Epidermal melanocyte (primary cell): ENCODE measurements around the gene SLC30A2.

Experiments
- DNase-seq: peaks from one replicate; pipeline ENCODE4 v3.0.0; 2011; ENCODE audit warnings: low spot score; ENCODE audit not compliant: insufficient read length

Gene SLC30A2

DNA sequence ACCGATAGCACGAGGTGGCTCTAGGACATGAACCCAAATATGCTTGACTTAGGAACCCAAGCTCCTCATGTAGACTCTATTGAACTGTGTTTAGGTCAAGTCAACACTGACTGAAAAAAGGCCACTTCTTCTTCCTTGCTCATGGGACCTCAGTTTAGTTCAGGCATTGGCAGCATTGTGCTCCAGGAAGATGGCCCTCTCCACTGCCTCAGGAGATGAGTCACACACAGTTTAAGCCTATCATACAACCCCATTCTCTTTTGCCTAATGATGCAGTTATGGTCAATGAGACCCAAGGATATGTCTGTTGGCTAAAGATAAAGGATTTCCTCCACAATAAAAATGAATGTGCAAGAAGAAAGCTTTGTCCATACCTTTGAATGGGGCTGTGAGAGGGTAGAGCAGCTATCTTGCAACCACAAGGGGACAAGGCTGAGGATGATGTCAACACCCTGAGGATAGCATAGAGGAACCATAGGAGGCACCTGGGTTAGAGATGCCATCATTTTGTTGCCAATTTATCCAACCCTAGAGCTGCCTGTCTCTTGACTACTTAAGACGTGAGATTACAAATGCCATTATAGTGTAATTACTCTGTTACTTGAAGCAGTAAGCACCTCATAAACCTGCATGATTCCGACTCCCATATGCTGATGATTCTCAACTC is 24.5 kb upstream of the SLC30A2 start:
- DNase-seq: no peak

DNA sequence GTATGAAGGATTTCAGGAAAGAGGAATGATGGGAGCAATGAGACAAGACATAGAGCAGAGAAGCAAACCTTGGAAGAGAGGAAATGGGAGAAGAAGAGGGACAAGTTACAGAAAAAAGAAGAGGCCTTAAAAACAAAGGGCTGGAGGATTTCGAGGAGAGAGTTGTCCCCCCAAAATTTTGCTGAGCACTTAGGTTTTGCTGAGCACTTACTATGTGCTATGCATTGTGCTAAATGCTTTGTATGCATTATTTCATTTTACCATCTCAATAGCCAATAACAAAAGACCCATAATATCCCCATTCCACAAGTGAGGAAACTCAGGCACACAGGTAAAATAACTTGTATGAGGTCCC is 24.0 kb upstream of the SLC30A2 start:
- DNase-seq: no peak

DNA sequence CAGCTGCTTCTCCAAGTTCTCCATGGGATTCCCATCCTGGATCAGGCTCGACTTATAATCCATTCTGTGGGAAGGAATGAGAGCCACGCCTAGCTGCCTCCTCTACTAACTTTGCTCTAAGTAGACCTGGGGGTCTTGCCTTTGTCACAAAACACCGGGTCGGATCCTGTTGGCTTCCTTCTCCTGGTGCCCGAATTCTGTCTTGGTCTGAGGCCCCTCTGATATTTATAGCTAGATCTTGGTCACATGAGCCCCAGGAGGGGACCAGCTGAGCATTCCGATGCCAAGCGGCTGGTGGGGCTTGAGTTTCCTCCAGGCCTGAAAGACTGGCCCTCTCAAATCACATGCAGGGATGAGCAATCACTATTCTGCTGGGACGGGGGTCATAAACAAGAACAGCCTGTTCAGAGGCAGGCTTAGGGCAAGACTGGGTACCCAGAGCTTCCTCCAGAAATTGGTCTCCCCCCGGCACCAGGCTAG is 21.6 kb upstream of the SLC30A2 start, which contains the start of gene TRIM63:
Gene TRIM63, minus strand, starts transcription at position 199 of the 480 bp plus-strand sequence. Its CDS starts 136 bp downstream, at position 63.
- peak; percentile 95 for DNase-seq

DNA sequence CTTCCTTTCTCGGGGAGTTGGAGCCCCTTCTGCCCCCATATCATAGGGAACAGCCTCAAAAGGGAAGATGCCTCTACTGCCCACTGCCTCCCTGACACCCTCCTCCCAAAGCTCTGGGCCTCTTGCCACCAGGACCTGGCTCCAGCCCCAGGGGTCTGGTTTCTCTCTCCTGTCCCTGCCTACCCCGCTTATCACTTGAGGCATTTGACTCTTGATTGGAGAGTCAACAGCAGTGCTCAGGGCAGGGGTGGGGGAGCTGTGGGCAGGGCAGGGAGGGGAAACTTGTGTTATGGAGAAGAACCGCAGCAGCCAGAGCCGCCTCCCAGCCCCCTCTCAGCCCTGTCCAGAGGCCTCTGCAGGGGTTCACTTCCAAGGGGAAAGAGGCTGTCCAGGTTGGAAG is 20.9 kb upstream of the SLC30A2 start:
- no peak for DNase-seq

DNA sequence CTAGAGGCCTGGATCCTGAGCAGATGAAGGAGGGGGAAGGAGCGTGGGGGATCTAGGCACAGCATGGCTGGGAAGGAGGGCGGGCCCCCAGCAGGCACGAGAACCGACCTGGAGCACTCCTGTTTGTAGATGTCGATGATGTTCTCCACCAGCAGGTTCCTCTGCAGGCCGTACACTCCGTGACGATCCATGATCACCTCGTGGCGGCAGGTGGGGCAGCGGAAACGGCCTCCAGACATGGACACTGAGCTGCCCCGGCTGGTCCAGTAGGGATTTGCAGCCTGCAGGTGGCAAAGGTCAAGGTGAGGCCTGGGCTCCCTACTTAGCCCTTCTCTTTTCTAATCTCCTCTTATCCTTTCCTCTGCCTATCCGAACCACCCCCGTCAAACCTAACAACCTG is 20.2 kb upstream of the SLC30A2 start:
- no peak for DNase-seq

DNA sequence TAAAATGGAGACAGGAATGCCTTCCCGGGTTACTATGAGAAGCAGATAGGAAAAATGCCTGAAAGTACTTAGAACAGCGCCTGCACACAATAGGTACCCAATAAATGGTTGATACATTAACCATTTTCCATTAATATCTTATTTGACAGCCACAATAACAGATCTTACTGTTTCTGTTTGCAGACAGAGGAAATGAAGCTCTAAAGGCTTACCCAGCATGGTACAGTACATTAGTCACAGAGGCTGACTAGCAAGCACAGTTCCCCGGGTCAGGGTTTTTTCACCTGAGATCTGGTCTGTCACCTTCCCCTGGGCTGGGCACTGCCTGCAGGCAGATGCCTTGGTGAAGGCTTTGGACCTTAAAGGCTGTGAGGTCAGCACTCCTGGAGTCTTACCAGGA is 18.6 kb upstream of the SLC30A2 start:
- DNase-seq: no peak

DNA sequence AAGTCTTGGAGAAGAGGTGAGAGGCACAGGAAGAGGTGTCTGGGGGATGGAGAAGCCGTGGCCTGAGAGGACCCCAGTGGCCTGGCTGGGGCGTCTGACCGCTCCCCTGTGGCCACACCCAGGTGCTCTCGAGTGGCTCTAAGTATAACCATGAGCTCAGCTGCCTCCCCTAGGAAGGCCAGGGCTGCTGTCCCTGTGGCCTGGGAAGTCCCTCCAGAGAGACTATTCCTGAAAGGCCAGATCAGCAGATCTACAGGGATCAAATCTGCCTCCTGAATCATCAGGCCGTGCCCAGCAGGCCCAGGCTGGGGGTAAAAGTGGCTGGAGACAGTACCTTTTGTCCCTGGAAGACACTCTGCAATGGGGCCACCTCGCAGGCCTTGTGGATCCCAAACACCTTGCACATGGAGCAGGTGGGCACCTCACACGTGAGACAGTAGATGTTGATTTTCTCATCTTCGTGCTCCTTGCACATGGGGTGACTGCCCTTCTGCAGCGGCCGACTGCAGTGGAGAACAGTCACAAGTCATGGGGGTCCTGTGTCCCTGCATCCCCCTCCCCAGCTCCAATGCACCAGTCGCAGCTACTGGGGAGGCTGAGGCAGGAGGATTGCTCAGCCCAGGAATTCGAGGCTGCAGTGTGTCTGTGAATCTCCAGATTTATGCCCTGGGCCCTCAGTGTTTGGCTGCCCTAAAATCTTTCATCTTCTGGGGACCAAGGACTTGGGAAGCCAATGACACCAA is 15.1 kb upstream of the SLC30A2 start:
- DNase-seq: no peak

DNA sequence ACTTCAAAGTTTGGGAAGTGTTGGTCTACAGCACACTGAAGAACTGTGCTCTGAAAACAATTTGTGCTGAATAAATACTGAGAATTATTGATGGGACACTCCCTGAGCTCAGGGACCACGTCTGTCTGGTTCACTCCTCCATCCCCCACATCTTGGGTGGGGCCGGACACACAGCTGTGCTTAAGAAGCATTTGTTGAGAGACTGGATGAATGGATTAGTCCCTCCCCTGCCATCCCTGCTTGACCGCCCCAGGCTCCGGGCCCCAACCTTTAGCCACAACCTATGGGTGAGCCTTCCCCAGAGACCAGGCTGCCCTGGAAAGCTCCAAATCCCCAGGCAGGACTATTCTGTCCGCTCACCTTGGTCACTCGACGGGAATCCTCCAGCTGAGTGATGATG is 14.0 kb upstream of the SLC30A2 start:
- no peak for DNase-seq

DNA sequence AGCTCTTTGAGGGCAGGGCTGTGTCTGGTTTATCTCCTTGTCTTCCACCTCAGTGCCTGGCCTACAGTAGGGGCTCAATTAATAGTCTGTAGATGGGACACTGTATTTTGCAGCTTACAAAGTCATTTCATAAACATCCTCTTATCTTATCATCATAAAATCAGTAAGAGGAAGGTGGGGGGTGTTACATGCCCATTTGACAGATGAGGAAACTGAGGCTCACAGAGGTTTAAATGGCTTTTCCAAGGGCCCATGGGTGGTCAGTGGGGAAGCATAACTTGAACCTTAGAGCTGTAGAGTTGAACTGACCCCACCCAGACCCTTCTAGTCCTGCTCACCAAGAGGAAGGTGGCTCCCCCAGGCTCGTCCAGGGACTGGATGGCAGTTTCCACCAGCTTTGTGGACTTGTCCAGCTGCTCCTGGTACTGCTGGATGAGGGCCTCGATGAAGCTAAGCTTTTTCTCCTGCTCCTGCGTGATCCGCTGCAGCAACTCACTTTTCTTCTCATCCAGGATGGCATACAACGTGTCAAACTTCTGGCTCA is 12.2 kb upstream of the SLC30A2 start:
- DNase-seq: no peak

DNA sequence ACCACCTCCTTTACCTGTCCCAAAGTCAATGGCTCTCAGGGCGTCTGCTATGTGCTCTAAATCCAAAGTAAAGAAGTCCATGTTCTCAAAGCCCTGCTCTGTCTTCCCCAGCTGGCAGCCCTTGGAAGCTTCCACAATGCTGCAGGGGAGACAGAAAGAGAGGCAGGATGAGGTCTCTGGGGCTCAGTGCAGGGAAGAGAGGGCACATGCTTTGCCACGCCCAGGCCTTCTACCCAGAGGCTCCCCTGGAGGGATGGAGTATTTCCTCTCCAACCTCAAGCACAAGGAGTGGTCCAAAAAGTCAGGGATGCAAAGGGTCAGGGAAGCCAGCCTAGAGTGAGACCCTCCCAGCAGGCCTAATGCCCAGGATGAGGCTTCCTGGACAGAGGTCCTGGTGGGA is 11.3 kb upstream of the SLC30A2 start:
- DNase-seq: no peak

DNA sequence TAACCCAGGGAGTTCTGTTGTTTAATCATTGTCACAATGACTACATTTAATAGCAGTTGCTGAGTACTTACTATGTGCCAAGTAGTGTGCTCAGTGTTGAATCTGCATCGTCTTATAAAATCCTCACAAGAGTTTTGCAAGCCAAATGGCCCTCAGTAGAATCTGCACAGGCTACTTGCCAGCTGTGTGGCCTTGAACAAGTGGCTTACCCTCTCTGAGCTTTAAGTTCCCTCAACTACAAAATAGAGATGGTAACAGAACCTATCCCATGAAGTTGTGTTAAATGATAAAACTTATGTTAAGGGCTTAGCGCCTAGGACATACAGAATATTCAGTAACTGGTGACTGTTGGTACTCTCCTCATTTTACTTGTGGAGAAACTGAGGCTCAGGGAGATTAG is 9.1 kb upstream of the SLC30A2 start:
- no peak for DNase-seq

DNA sequence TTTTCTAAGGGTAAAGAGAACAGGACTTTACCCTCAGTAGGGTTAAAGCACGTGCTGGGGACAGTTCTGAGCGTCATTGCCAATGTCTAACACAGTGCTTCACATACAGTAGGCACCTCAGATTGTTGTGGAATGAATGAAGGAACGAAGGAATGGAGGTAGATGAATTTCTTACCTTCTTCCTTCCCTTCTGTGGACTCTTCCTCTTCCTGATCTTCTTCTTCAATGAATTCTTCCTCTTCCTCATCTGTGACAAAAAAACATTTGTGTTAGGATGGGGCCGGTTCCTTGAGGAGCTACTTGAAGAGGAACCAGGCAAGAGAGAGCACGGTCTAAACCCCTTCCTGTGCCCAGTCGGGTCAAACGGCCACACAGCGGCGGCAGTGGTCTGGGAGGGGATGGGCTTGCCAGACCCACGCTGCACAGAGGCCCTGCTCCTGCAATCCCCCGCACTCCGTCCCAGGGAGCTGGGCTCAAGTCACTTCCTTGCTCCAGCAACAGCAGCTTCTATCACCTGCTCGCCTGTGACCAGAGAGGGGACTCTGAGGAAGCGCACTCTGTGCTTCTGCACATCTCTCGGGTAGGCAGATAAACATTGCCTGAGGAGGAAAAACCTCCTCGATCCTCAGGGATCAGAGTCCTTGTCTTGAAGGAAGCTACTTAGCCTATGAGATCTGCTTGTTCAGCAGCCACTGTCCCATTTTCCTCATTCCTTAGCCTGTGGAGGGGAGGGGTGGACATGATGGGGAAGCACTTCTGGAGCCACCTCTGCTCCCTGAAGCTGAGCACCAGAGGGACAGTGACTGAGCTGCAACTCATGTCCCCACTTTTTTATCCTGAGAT is 8.0 kb upstream of the SLC30A2 start:
- no peak for DNase-seq

DNA sequence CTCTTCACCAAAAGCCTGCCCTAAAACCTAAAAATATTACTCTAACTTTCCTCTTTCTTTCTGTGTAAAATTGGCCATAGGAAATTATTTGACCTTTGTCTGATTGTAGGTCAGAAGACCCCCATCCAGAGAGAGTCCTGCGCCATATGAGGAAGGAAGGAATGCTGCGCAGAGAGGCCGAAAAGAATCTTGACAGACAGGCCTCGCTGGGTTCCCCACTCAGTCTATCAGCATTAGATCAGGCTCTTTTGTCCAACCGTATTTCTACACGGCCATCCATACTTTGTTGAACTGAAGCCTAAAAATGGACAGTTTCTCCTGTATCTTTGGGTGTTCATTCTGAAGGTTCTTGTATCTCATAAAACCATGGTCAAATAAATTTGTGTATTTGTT is 4.3 kb upstream of the SLC30A2 start:
- DNase-seq: no peak

DNA sequence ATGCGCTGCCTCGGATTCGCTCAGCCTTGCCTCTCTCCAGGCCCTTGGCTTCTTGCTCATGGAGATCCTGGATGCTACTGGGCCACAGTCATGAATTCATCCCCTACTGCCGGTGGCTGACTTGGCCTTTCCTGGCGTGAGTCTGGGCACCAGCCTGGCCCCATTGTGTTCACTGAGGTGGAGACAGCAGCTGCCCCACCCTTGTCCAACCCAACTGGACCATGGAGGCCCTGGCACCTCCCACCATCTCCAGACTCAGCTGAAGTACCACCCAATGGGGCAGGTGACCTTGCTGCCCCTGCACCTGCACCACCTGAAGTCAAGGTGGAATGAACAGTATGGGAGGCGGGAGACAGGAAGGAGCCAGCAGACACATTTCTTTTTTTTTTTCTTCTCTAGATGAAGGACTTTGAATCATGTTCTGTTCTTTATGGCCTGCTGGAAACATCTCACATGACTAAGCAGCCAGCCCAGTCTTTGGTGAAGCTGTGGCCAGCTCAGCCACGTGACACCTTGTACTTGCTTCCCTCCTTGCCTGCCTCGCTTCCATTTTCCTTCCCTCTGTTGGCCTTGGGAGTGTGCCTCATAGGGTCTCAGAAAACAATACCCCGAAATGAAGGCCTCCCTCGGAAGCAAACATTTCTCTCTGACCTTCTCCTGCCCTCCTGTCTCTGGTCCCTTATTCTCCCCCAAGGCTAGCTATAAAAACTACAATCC is 3.8 kb upstream of the SLC30A2 start:
- DNase-seq: peak; percentile 88

DNA sequence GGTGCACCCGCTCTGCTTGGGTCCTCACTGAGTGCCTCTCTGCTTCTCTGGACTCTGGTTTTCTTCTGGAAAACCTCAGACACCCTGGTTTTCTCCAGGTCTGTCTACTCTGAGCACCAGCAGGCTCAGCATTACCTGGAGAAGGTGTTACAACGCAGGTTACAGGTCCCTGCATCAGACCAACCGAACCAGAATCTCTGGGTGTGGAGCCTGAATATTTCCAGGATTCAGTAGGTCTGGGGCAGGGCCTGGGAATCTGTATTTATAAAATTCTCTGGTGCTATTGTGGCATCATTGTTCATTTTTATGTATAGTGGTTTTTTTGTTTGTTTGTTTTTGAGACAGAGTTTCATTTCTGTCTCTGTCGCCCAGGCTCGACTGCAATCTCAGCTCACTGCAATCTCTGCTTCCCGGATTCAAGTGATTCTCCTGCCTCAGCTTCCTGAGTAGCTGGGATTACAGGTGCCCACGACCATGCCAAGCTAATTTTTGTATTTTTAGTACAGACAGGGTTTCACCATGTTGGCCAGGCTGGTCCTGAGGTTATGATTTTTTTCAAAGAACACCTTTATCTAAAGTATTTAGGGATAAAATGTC is 1.5 kb upstream of the SLC30A2 start:
- no peak for DNase-seq

DNA sequence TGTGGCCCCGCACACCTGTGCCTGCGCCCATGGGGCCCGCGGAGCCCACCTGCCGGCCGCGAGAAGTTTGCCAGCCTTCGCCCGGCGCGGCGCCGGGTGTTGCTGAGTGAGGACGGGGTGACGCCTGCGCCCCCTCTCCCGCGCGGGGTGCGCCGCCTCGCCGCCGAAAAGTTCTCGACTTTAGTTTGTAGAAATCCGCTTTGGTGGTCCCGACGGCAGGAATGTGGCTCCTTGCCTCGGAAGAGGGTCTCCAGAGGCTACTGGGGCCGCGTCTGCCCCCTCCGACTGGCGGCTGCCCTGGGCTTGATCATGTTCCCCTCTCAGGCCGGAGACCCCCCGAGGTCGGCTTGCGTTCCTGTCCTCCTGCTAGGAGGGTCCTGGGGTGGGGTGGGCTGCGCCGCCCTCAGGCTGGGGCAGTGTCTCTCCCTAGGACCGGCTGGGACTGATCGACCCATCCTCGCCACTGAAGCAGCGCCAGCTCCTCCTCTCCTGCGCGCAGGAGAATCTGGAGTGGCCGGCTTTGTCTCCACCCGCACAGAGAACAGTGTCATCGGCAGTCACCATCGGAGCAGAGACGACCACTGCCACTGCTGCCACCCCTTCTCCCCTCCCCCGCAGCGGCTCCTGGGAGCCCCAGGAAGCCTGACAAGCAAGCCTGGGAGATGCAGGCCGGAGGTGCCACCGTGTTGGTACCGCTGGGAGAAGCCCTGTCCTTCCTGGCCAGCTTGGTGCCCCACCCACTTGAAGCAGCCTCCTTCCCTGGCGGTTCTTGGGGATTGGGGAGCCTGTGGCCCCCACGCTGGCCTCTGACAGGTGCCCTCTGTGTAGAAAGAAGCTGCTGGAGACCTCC is 553 bp upstream of the SLC30A2 start:
- DNase-seq: no peak

DNA sequence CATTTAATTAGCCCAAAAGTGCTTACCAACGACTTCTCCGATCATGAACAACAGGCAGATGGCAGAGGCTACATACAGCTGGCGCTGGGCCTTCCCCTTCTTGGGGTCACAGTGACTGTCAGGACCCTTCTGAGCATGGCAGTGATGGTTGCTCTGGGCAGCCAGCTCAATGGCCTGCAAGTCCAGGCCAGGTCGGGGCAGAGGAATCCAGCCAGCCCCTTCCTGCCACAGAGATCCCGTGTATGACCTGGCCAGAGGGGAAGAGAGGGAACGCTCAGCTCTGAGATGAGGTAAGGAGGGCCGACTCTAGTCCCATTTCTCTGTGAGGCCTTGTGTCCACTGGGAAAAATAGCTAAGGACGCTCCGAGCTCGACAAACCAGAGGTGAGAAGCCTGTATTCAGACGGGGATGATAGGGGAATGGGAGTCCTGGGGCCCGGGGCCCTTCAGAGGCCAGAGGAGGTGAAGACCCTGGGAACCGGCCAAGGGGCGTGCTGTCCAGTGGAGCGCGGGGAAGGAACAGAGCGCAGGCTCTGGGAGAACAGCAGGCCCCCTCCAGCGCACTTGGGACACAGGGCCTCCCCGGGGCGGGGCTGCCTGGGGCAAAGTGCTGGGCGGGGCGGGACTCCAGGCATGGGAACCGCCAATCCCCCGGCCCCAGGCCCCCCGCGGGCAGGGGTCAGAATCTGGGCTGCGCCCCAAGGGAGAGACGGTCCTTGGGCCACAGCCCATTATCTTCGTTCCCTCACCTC is 772 bp downstream of the SLC30A2 start:
- DNase-seq: no peak

DNA sequence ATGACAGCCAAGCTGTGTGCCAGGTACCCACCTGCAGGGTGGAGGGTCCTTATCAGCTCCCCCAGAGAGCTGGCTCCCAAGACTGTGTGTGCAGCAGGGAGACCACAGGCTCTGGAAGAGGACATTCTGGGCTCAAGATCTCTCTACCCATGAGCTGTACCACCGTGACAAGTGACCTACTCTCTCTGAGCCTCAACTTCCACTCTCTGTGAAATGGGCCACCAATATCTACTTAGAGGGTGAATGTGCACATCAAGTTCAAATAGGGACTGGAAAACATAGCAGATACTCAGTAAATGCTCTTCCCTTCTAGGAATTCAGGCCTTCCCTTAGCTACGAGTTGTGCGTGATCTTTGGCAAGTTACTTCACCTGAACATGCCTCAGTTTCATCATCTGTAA is 1.5 kb downstream of the SLC30A2 start:
- no peak for DNase-seq

DNA sequence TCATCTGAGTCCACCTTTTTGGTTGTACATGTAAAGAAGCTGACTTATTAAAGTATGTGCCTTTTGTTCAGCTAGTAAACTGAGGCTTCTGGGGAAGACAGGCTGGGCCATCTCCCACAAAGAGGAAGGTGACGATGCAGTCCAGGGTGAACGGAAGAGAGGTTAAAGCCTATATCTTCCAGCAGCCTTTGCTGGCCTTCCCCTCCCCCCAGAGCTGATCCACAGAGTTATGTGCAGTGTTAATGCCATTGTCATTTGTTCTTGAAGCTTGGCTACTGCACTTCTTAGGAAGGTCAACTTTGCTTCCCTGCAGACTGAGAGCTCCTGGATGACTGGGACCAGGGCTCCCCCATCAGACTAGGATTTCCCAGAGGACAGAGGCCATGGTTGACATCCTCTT is 2.2 kb downstream of the SLC30A2 start:
- no peak for DNase-seq
